Activated gamma-delta T cell treated with Interleukin-2 at 50 U/mL for 16 hours (primary cell): ENCODE results near the gene M6PR.
"Not testable (repeated sequence)": the region's sequence is repeated elsewhere in the genome, so short reads cannot be mapped to it uniquely, and the experiment has no call there.

Source experiments
- DNase-seq: peaks from one replicate; pipeline ENCODE4 v3.0.0-alpha.2; 2020

Gene M6PR

DNA sequence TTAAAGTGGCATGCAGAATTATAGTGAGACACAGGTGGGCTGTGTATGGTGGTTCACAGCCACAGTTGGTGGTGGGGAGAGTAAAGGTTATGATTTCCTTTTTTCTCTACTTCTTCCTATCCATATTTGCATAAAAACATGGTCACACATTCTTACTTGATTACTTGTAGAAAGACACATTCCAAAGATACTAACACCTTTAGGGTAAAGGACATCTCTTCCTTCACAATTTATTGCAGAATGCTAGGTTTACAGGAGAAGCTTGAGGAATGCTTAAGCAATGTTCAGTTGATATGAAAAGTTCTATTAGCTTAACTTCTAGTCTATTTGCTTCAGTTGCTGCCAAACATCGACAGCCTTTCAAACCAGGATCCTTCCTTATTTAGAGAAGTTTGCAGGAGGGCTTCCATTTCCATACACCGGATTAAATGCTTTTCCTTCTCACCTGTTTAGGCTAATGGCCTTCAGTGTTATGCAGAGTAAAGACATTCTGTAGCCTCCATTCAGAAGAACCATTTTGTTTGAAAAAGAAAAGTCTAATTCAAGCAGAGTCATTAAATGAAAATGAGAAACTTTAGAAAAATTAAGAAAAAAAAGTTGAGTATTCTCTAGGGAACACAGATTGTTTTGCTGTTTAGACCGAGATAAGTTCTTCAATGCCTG, 37.7 kb downstream of the M6PR start:
- no peak for DNase-seq

DNA sequence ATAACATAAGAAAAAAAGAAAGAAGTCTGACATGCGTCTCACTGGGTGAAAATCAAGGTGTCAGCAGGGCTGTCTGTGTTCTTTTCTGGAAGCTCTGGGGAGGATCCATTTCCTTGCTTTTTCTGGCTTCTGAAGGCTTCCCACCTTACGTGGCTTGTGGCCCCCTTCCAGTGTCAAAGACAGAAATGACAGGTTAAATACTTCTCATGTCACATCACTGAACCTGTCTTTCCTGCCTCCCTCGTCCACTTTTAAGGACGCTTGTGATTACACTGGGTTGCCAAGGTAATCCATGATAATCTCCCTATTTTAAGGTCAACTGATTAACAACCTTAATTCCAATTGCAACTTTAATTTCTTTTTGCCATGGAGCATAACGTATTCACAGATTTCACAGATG, 39.7 kb downstream of the M6PR start:
- no peak for DNase-seq

DNA sequence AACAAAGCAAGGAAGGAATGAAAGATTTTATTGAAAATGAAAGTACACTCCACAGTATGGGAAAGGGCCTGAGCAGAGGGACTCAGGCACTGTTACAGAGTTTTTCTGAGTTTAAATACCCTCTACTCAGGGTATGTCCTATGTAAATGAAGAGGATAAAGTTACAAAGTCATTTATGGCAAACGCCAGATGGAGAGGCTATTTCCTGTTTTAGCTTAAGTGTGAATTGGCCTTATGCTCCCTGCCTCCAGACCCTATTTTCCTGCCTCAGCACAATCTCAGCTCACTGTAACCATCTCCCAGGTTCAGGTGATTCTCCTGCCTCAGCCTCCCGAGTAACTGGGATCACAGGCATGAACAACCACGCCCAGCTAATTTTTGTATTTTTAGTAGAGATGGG, 41.9 kb downstream of the M6PR start:
- DNase-seq, result no peak

DNA sequence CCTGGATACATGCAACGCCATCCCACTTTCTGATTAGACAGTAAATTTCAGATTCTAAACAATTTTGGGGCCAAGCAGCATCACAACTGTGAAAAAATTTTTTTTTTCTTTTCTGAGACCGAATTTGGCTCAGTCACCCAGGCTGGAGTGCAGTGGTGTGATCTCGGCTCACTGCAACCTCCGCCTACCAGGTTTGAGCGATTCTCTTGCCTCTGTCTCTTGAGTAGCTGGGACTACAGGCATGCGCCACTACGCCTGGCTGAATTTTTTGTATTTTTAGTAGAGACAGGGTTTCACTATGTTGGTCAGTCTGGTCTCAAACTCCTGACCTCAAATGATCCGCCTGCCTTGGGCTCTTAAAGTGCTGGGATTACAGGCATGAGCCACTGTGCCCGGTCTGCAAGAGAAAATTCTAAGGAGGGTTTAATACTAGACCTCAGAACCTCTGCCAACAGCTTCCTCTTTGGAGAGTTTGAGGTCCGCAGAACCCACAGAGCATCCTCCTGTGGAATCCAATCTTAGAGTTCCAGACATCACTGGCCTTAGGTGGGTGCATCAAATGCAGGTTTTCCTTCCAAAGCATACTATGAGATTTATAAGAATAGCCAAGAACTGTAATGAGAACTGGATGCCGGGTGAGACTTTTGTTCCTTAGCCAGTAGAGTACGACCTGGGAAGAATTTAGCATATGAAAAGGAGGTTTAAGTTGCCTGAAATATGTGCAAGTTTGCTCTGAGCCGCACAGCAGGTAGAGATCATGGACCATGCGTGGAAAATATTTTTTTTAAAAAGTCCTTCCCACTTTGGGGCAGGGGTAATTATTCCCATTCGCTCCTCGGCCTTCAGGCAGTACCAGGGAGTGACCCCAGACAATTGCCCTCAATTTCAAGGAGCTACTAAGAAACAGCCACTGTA, 42.9 kb downstream of the M6PR start:
- DNase-seq, result no peak

DNA sequence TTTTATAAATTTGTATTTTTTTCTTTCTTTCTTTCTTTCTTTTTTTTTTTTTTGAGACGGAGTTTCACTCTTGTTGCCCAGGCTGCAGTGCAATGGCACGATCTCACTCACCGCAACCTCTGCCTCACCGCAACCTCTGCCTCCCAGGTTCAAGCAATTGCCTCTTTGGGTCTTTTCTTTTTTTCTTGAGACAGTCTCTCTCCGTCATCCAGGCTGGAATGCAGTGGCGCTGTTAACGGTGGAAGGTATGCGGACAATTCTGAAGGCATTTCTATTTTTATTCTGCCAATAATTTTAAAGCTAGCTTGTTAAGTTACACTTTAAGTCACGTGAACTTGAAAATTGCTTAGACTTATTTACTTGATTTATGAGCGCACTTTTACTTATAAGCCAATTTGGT, 43.9 kb downstream of the M6PR start:
- no peak for DNase-seq

DNA sequence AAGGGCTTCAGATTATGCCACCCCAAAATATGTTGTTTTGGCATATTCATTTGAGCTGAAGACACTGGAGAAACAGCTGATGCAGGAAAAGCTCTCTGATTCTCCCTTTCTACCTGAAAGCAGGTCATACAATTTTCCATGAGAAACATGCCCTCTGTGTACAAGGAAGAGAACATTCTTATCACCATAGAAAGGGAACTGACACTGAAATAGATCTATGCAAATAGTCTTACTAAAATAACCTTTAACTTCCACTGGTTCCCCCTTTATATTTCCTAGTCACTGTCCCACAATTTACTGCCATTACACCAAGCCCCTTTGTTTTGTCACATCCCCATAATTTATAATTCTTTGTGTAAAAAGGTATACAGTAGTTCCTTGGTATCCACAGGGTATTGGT, 44.8 kb downstream of the M6PR start:
- DNase-seq, result no peak

DNA sequence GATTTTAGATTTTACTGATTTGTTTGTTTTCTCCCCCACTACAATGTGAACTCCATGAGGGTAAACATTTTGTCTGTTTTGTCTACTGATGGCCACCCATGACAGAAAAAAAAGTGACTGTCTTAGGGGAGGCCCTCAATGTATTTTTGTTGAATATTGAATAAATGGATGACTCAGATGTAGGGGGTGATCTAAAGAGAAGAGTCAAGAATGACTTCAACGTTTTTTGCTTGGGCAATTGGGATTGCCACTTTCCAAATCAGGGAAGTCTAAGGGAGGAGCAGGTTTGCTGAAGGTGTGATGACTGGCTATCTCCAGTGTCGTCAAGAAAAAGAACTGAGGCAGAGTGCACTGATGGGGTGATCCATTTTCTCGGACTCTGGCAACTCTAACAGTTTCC, 45.8 kb downstream of the M6PR start:
- DNase-seq, result no peak

DNA sequence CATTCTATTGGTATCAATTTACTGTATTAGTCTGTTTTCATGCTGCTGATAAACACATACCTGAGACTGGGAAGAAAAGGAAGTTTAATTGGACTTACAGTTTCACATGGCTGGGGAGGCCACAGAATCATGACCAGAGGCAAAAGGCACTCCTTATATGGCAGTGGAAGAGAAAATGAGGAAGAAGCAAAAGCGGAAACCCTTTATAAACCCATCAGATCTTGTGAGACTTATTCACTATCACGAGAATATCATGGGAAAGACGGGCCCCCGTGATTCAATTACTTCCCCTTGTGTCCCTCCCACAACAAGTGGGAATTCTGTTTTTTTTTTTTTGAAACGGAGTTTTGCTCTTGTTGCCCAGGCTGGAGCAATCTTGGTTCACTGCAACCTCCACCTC, 46.7 kb downstream of the M6PR start:
- DNase-seq, result not testable (repeated sequence)

DNA sequence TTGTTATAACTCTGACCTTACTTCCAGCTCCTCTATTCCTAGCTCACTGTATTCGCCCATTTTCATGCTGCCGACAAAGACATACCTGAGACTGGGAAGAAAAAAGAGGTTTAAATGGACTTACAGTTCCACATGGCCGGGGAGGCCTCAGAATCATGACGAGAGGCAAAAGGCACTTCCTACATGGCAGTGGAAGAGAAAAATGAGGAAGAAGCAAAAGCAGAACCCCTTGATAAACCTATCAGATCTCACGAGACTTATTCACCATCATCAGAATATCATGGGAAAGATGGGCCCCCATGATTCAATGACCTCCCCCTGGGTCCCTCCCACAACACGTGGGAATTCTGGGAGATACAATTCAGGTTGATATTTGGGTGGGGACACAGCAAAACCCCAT, 49.6 kb downstream of the M6PR start:
- DNase-seq, result no peak

DNA sequence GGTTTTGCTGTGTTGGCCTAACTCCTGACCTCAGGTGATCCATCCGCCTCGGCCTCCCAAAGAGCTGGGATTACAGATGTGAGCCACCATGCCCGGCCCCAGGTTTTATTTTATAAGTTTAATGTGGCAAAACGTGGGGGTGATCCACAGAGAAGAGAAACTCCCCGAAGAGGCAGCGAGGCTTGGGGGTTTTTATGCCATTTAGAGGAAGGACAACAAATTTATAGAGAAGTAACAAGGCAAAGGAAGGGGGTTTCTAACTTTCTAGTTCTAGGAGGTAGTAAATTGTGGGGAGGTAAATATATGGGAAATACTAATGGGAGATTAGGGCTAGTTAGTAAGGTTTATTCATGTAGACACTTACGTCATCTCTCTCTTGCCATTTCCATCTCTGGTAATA, 52.4 kb downstream of the M6PR start:
- no peak for DNase-seq

DNA sequence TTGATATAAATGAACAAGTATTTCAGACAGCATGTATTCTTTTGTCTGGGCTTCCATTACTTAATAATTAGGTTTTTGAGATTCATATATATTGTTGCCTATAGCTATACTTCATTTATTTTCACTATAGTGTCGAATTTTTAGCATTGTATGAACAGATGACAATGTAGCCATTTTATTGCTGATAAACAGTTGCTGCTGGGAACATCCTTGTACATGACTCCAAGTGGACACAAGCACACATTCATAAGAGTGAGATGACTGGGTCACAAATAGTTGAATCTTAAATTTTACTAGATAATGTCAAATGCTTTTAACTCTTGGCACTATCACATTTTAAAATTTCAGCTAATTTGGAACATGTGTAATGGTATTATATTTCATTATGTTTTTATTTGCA, 54.5 kb downstream of the M6PR start:
- no peak for DNase-seq

DNA sequence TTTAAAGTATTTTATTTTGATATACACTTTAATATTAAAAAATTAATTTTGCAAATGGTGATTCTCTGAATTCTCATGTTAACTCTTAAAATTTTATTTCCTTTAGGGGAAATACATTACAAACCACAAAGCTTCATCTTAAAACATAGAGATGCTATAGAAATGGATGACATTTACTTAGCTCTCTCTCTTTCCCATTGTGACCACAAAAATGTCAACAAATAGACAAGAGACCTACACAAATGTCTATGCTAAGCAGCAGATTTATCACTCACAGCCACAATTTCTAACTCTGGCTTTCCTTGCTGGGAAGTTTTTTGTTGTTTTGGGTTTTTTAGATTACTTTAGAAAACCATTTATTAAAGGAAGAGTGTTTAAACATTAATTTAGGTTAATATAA, 55.1 kb downstream of the M6PR start:
- no peak for DNase-seq

DNA sequence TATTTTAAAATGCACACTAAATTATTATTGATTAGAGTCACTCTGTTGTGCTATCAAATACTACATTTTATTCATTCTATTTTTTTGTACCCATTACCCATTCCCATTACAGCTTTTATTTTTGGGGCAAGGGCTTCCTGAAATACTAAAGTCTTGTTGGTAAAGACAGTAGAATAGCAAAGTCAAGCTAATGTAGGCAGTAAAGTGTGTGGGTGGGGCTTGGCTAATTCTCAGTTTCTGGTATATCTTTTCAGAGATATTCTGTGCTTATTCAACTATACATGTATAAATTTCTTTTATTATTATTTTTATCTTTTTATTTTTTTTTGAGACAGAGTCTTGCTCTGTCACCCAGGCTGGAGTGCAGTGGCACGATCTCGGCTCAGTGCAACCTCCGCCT, 57.5 kb downstream of the M6PR start:
- no peak for DNase-seq
